B cell (primary cell): ENCODE results near the gene COL5A3. TPM values are rescaled to one million over a fixed set of nuclear protein-coding genes. Genes with fewer than 3 reads are reported as not detected.

Experiments used
- ATAC-seq: fragments of 200-7000 bp; cut with Tn5 transposase; one replicate; pipeline ENCODE4 v1.10.0; 2021; ENCODE audit warnings: low read depth, mild to moderate bottlenecking, moderate number of reproducible peaks, moderate library complexity
- CTCF ChIA-PET: fragments of 350-600 bp; sonication (Branson Sonifier 250); formaldehyde crosslinking; loops from one replicate; lab custom pipeline; 2021; ENCODE audit warnings: antibody characterized with exemption, inconsistent platforms; lab: Charles Lee
- POLR2A ChIA-PET: fragments of 350-600 bp; sonication (Branson Sonifier 250); formaldehyde crosslinking; loops from one replicate; lab custom pipeline; 2021; ENCODE audit warnings: antibody characterized with exemption; lab: Charles Lee
- DNase-seq: peaks from one replicate; pipeline ENCODE4 v3.0.0; 2013
- H2AFZ ChIP-seq: 2 replicates; pipeline ENCODE4 v1.6.1; 2012; ENCODE audit warnings: mild to moderate bottlenecking, low read depth, low read length; ENCODE audit not compliant: insufficient read depth, poor library complexity, severe bottlenecking
- H3K27ac ChIP-seq, 2 donors: 1 replicate in 1 of 2; 2 replicates in 1 of 2; pipeline ENCODE4 v1.5.1; 2012 to 2013; ENCODE audit warnings: low read length in 2 of 2, mild to moderate bottlenecking in 2 of 2, moderate library complexity in 1 of 2
- H3K27me3 ChIP-seq, 4 experiments: fragments of 200-600 bp in 1 of 4; sonication (generic) in 1 of 4; replicated peaks in 1 of 4; 1 replicate in 2 of 4; 2 replicates in 2 of 4; pipeline versions ENCODE4 v1.6.1 to v1.7.0; 2013 to 2016; ENCODE audit warnings: low read length in 3 of 4, mild to moderate bottlenecking in 2 of 4, mixed read lengths in 1 of 4, moderate library complexity in 1 of 4; ENCODE audit not compliant: insufficient read depth in 4 of 4, control insufficient read depth in 3 of 4; ENCODE audit errors: control extremely low read depth in 1 of 4
- H3K36me3 ChIP-seq, 2 experiments: replicated peaks in 1 of 2; 1 replicate in 1 of 2; 2 replicates in 1 of 2; pipeline versions ENCODE4 v1.6.1 to v1.7.1; 2013; ENCODE audit warnings: low read length in 1 of 2; ENCODE audit not compliant: insufficient read depth in 2 of 2, control insufficient read depth in 1 of 2; ENCODE audit errors: control extremely low read depth in 1 of 2, extremely low read depth in 1 of 2
- H3K4me1 ChIP-seq, 2 donors: fragments of 200-600 bp in 1 of 2; sonication (generic) in 1 of 2; 1 replicate in 1 of 2; 2 replicates in 1 of 2; pipeline versions ENCODE4 v1.5.1 to v1.6.1; 2013 to 2017; ENCODE audit warnings: low read length in 2 of 2; ENCODE audit not compliant: control insufficient read depth in 2 of 2, insufficient read depth in 2 of 2
- H3K4me2 ChIP-seq: replicated peaks from 2 replicates; pipeline ENCODE3; 2012; ENCODE audit warnings: mild to moderate bottlenecking, low read depth, low read length; ENCODE audit not compliant: poor library complexity, severe bottlenecking
- H3K4me3 ChIP-seq, 5 experiments: fragments of 200-600 bp in 1 of 5; sonication (generic) in 1 of 5; 1 replicate in 3 of 5; 2 replicates in 2 of 5; pipeline versions ENCODE4 v1.5.1 to v1.7.0; 2011 to 2016; ENCODE audit warnings: low read length in 4 of 5, mild to moderate bottlenecking in 4 of 5, low read depth in 2 of 5, control low read depth in 1 of 5, moderate library complexity in 1 of 5; ENCODE audit not compliant: insufficient read depth in 1 of 5; ENCODE audit errors: control extremely low read depth in 1 of 5, extremely low read depth in 1 of 5
- H3K79me2 ChIP-seq: fragments of 200-600 bp; sonication (generic); one replicate; pipeline ENCODE4 v1.6.0; 2016; ENCODE audit warnings: low read length; ENCODE audit not compliant: control insufficient read depth, insufficient read depth
- H3K9ac ChIP-seq: fragments of 200-600 bp; sonication (generic); 2 replicates; pipeline ENCODE4 v1.6.1; 2017; ENCODE audit warnings: mild to moderate bottlenecking, low read length, moderate library complexity
- H3K9me3 ChIP-seq, 3 donors: one replicate each; pipeline versions ENCODE4 v1.6.1 to v1.7.1; 2013; ENCODE audit warnings: low read length in 2 of 3; ENCODE audit not compliant: control insufficient read depth in 2 of 3, insufficient read depth in 1 of 3; ENCODE audit errors: control extremely low read depth in 1 of 3
- H4K20me1 ChIP-seq: 2 replicates; pipeline ENCODE4 v1.6.0; 2012; ENCODE audit warnings: mild to moderate bottlenecking, low read length; ENCODE audit not compliant: insufficient read depth, control insufficient read depth, poor library complexity, severe bottlenecking
- H3K27ac Mint-ChIP-seq: one replicate; pipeline ENCODE4 v1.8.0; 2021; ENCODE audit warnings: mixed read lengths
- H3K27me3 Mint-ChIP-seq: one replicate; pipeline ENCODE4 v1.8.0; 2021; ENCODE audit warnings: mixed read lengths
- H3K4me1 Mint-ChIP-seq: one replicate; pipeline ENCODE4 v1.8.0; 2021; ENCODE audit warnings: mixed read lengths
- H3K4me3 Mint-ChIP-seq: one replicate; pipeline ENCODE4 v1.8.0; 2021; ENCODE audit warnings: mixed read lengths
- H3K9me3 Mint-ChIP-seq: one replicate; pipeline ENCODE4 v1.8.0; 2022; ENCODE audit warnings: mixed read lengths; ENCODE audit not compliant: insufficient read depth
- CTCF ChIP-seq: fragments of 200-600 bp; IDR thresholded peaks from one replicate; pipeline ENCODE4 v1.8.0; 2022; ENCODE audit warnings: antibody characterized with exemption, mild to moderate bottlenecking
- EZH2 ChIP-seq: IDR thresholded peaks from 2 replicates; pipeline ENCODE4 v1.6.1; 2012; ENCODE audit warnings: borderline replicate concordance, low read depth, mild to moderate bottlenecking, moderate library complexity, low read length; ENCODE audit not compliant: insufficient read depth, poor library complexity, severe bottlenecking
- WGBS: methylation state at CpG from one replicate; pipeline ENCODE4 v1.1.5; 2013; ENCODE audit warnings: missing lambda C conversion rate; ENCODE audit not compliant: insufficient coverage; 5-methylcytosine and 5-hydroxymethylcytosine counted together
- intact Hi-C: fragments of 100-400 bp; cut with micrococcal nuclease; formaldehyde crosslinking; loops from one replicate; pipeline ENCODE4 v1.10.0; 2022
- polyA plus RNA-seq: library from polyadenylated mRNA; depleted of rRNA; stranded (reverse); fragments of >200 nt; gene quantifications from 2 replicates; pipeline ENCODE4 v1.2.3, GENCODE V29; 2012
- total RNA-seq, 2 donors: library from RNA; stranded (reverse); fragments of 120-200 nt in 1 of 2; gene quantifications; 1 replicate in 1 of 2; 2 replicates in 1 of 2; pipeline versions ENCODE4 v1.2.3 to v1.2.4, GENCODE V29; 2013 to 2022

COL5A3 gene
- total and polyA plus RNA-seq, 2 donors (not counting 1 experiment from before 2014, with no cell fraction given): 0.01 TPM; not detected in 1

GRCh38 chr19:9939301-9939913 is 70.9 kb downstream of the COL5A3 start:
- H3K9ac ChIP-seq: no peak overlapping the region
- peaks cover 56% of the 10 kb centered on the region for H3K27me3 Mint-ChIP-seq
- no peaks in the 10 kb centered on the region for H4K20me1 ChIP-seq
- H3K4me3 ChIP-seq: no peak overlapping the region
- H3K4me2 ChIP-seq: no peak overlapping the region
- no peak overlapping the region for H3K27ac ChIP-seq
- CTCF ChIA-PET: interaction anchor here (0.8 kb wide), 1 partner anchor 9 kb away, joined by 4 read pairs; no protein-coding TSS in a partner anchor
- H3K27ac Mint-ChIP-seq: no peak overlapping the region
- POLR2A ChIA-PET: interaction anchor here (0.7 kb wide), 1 partner anchor 191 kb away, joined by 6 read pairs; no protein-coding TSS in a partner anchor
- H3K36me3 ChIP-seq: no peaks in the 10 kb centered on the region
- H2AFZ ChIP-seq: no peak overlapping the region
- WGBS: no CpG with 5 or more reads among the region's 3 CpGs
- no peaks in the 10 kb centered on the region for H3K79me2 ChIP-seq
- peaks cover 20% of the 10 kb centered on the region for H3K4me1 Mint-ChIP-seq
- TF ChIP-seq CTCF: no peak
- no peak for TF ChIP-seq EZH2
- intact Hi-C loops: loop anchor here (10.0 kb wide), 1 partner anchor 255 kb away; the partner anchor contains the start of gene DNMT1
- H3K4me1 ChIP-seq: peaks cover 20% of the 10 kb centered on the region in 2 donors
- ATAC-seq (no peak), DNase-seq (no peak)
- no peak overlapping the region for H3K4me3 Mint-ChIP-seq
- H3K9me3 ChIP-seq: peaks cover 2 to 31% (median 10%) of the 10 kb centered on the region in 3 donors
- peaks cover 2% of the 10 kb centered on the region for H3K9me3 Mint-ChIP-seq
- H3K27me3 ChIP-seq: peaks cover 0 to 53% (median 30%) of the 10 kb centered on the region in 4 experiments

DNA sequence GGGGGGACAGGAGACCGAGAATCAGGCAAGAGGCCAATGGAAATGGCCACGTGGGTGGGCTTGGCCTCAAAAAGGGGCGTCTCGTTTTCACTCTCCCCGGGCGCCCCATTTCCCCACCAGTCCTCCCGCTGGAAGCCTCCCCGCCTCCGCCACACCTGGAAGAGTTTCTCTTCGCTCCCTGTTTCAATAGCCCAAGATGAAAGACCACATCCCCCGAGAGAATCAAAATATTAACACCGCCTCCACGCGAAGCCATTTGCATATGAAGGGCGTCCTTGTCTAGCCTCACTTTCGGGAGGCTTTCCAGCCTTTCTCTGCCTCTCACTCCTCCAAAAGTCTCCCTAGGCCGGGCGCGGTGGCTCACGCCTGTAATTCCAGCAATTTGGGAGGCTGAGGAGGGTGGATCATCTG is 73.3 kb downstream of the COL5A3 start:
- ATAC-seq (no peak), DNase-seq (no peak)
- H4K20me1 ChIP-seq: no peaks in the 10 kb centered on the region
- no peak overlapping the region for H2AFZ ChIP-seq
- H3K9ac ChIP-seq: no peak overlapping the region
- no peaks in the 10 kb centered on the region for H3K36me3 ChIP-seq
- ChIA-PET CTCF (no interaction called here), POLR2A (no interaction called here)
- H3K27ac ChIP-seq: no peak overlapping the region
- Mint-ChIP-seq H3K4me3 (peak overlapping the region; percentile 74), H3K4me1 (peaks cover 22% of the 10 kb centered on the region), H3K27me3 (peaks cover 59% of the 10 kb centered on the region), H3K27ac (peak overlapping the region; percentile 1), H3K9me3 (peaks cover 2% of the 10 kb centered on the region)
- H3K79me2 ChIP-seq: no peaks in the 10 kb centered on the region
- peaks cover 0 to 64% (median 36%) of the 10 kb centered on the region in 4 experiments for H3K27me3 ChIP-seq
- peaks cover 22 to 24% of the 10 kb centered on the region in 2 donors for H3K4me1 ChIP-seq
- no peak for TF ChIP-seq EZH2
- TF ChIP-seq CTCF: no peak
- peak overlapping the region; percentile 63 for H3K4me2 ChIP-seq
- intact Hi-C loops: loop anchor here (10.0 kb wide), 1 partner anchor 258 kb away; the partner anchor contains the start of gene DNMT1
- WGBS: 9% methylated on average over 15 of the region's 20 CpGs
- peaks cover 2 to 28% (median 10%) of the 10 kb centered on the region in 3 donors for H3K9me3 ChIP-seq
- peak overlapping the region in 1 of 5 experiments; percentile 36 for H3K4me3 ChIP-seq
